Hematopoietic multipotent progenitor cell (in vitro differentiated cells): Measurements from ENCODE around the gene RNASEH1. TPM values are rescaled to one million over a fixed set of nuclear protein-coding genes. Genes with fewer than 3 reads are reported as not detected.
"Not testable (repeated sequence)": the region's sequence is repeated elsewhere in the genome, so short reads cannot be mapped to it uniquely, and the experiment has no call there.

Source experiments
- DNase-seq, 3 donors: peaks; one replicate each; pipeline ENCODE4 v3.0.0-alpha.2; 2011 to 2015; ENCODE audit warnings: low read depth in 2 of 3, low spot score in 2 of 3
- total RNA-seq: library from RNA; depleted of rRNA; stranded (reverse); fragments of >200 nt; gene quantifications from one replicate; pipeline ENCODE4 v1.2.3, GENCODE V29; 2012

RNASEH1 gene
- total RNA-seq, 1 donor, result 10.8 TPM

GRCh38 chr2:3522961-3523421 is 35.1 kb downstream of the RNASEH1 start:
- no peak for DNase-seq

GRCh38 chr2:3520591-3520990 is 37.5 kb downstream of the RNASEH1 start:
- DNase-seq, result no peak

- DNase-seq, result peak in 2 of 3 donors; percentile 64 to 79
Measured at GRCh38 chr2:3519255-3520205, 38.6 kb downstream of the RNASEH1 start, which contains the start of gene ADI1. Gene ADI1, minus strand, starts transcription at chr2:3519531. Its CDS starts 44 bp downstream, at chr2:3519487.

GRCh38 chr2:3518496-3519254 is 39.5 kb downstream of the RNASEH1 start:
- DNase-seq, result peak; percentile 99

GRCh38 chr2:3517948-3518495 is 40.1 kb downstream of the RNASEH1 start:
- DNase-seq, result no peak

GRCh38 chr2:3516831-3517230 is 41.3 kb downstream of the RNASEH1 start:
- no peak for DNase-seq

- not testable (repeated sequence) for DNase-seq
Measured at GRCh38 chr2:3515438-3515837, 42.7 kb downstream of the RNASEH1 start.

GRCh38 chr2:3513026-3513810 is 44.9 kb downstream of the RNASEH1 start:
- DNase-seq, result peak in 1 of 3 donors; percentile 11

- no peak for DNase-seq
Measured at GRCh38 chr2:3512086-3512485, 46.0 kb downstream of the RNASEH1 start.

- DNase-seq, result no peak
Measured at GRCh38 chr2:3505771-3506170, 52.4 kb downstream of the RNASEH1 start.

- no peak for DNase-seq
Measured at GRCh38 chr2:3504741-3505140, 53.4 kb downstream of the RNASEH1 start.

GRCh38 chr2:3503483-3503882 is 54.6 kb downstream of the RNASEH1 start:
- no peak for DNase-seq

- DNase-seq, result no peak
Measured at GRCh38 chr2:3503046-3503445, 55.1 kb downstream of the RNASEH1 start.

GRCh38 chr2:3500326-3500899 is 57.7 kb downstream of the RNASEH1 start:
- DNase-seq, result no peak

GRCh38 chr2:3498783-3499394 is 59.2 kb downstream of the RNASEH1 start:
- DNase-seq, result no peak

GRCh38 chr2:3496708-3497080 is 61.4 kb downstream of the RNASEH1 start:
- not testable (repeated sequence) for DNase-seq
